Rectal smooth muscle tissue (tissue), 1 donor: ENCODE measurements around the gene TRPM2.

Source experiments
- H3K27ac ChIP-seq: one replicate; pipeline ENCODE4 v1.7.0; 2013; ENCODE audit warnings: low read depth, low read length, inconsistent platforms
- H3K27me3 ChIP-seq: one replicate; pipeline ENCODE4 v1.7.0; 2013; ENCODE audit warnings: low read length; ENCODE audit not compliant: control insufficient read depth, insufficient read depth
- H3K36me3 ChIP-seq: one replicate; pipeline ENCODE4 v1.7.0; 2013; ENCODE audit warnings: low read length; ENCODE audit not compliant: control insufficient read depth, insufficient read depth
- H3K4me1 ChIP-seq: one replicate; pipeline ENCODE4 v1.7.0; 2013; ENCODE audit warnings: low read length; ENCODE audit not compliant: control insufficient read depth, insufficient read depth
- H3K4me3 ChIP-seq: one replicate; pipeline ENCODE4 v1.7.0; 2013; ENCODE audit warnings: low read length
- H3K9ac ChIP-seq: one replicate; pipeline ENCODE4 v1.7.0; 2013; ENCODE audit warnings: low read length

Gene TRPM2

DNA sequence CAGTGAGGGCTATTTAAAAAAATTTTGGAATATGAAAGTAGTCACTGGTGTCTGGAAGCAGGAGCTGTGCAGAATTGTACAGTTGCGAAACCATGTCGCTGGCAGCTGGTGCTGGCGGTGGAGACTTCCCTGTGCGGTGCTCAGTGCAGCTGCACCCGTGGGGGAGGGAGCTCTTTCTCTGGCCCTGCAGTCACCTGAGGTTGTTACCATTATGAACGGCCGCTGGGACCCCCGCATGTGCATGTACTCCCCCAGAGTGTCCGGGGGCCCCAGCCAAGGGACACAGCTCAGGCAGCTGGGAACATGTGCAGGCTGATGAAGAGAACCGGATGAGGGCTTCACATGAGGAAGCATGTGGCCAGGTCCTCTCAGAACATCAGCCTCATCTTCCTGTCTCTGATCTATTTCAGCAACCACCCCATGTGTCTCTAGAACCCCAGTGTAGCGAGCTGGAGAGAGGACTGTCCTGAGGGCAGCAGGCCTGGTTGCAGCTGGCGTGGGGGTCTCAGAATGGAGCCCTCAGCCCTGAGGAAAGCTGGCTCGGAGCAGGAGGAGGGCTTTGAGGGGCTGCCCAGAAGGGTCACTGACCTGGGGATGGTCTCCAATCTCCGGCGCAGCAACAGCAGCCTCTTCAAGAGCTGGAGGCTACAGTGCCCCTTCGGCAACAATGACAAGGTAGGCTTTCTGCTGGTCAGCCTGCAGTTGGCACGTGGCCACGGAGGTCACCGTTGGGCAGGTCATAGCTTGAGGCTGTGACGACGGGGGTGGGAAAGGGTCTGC, at the start of gene TRPM2:
TSS of gene TRPM2 (plus strand) at position 431 of the 780 bp plus-strand sequence. CDS start at position 511, 80 bp downstream.
- no peaks in the 10 kb centered on the region for H3K36me3 ChIP-seq
- H3K4me3 ChIP-seq: peak within 1 kb of the TSS; percentile 49
- H3K9ac ChIP-seq: no peak within 1 kb of the TSS
- H3K27me3 ChIP-seq: peaks cover 4% of the 10 kb centered on the region
- H3K4me1 ChIP-seq: no peaks in the 10 kb centered on the region
- H3K27ac ChIP-seq: no peak within 1 kb of the TSS

DNA sequence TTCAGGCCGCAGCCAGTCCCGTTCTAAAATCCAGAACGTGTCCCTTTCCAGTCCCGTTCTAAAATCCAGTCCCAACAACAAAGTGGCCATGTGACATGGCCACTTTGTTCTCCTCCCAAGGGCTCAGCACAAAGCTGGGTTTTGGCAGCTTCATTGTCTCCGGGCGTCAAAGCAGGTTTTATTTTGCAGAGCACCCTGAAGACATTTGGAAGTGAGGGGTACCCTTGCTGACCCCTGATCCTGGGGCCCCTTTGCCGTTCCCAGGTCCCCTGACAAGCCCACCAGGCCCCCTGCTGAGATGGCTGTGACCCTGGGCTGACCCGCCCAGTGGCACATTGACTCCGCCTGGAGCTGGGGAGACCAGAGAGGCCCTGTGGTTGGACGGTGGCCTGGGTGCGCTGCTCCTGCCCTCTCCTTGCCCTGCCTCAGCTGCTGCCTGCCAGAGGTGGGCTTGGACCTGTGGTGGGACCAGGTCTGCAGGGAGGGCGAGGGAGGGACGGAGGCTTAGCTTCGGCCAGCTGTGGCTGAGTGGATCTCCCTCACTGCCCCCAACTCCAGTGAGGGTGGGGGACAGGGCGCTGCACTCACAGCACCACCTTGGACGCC, 49.3 kb upstream of the TRPM2 start:
- no peak overlapping the region for H3K4me3 ChIP-seq
- H3K27ac ChIP-seq: no peak overlapping the region

DNA sequence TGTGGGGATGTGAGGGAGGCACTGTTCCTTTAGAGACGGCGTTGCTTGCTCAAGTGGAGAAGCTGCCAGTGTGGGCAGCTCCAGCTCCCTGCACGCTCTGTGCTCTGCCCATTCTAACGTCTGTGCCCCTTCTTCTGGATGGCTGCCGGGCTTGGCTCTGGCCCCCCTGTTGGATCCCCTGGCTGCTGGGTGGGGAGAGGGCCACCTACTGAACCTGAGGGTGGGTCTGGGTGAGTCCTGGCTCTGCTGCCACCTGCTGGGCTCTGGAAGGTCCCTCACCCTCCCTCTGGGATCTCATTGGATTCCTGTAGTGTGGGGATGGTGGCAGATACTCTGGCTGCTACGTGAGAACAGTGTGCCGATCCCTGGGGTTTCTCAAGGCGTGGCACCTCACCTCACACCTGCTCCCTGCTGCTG, 48.5 kb upstream of the TRPM2 start:
- Histone ChIP-seq H3K4me3 (no peak overlapping the region), H3K9ac (no peak overlapping the region), H3K27me3 (no peaks in the 10 kb centered on the region), H3K36me3 (peaks cover 2% of the 10 kb centered on the region), H3K4me1 (peaks cover 6% of the 10 kb centered on the region), H3K27ac (no peak overlapping the region)

More for the DNA sequence above, 49.3 kb upstream of the TRPM2 start:
- Histone ChIP-seq H3K9ac (no peak overlapping the region), H3K27me3 (no peaks in the 10 kb centered on the region), H3K4me1 (peaks cover 8% of the 10 kb centered on the region), H3K36me3 (peaks cover 2% of the 10 kb centered on the region)

GRCh38 chr21:44305691-44306090, 47.7 kb upstream of the TRPM2 start:
- no peak overlapping the region for H3K9ac ChIP-seq
- peaks cover 6% of the 10 kb centered on the region for H3K36me3 ChIP-seq
- H3K27ac ChIP-seq: no peak overlapping the region
- H3K4me3 ChIP-seq: no peak overlapping the region
- peaks cover 6% of the 10 kb centered on the region for H3K4me1 ChIP-seq
- no peaks in the 10 kb centered on the region for H3K27me3 ChIP-seq

- no peak overlapping the region for H3K4me3 ChIP-seq
- no peak overlapping the region for H3K9ac ChIP-seq
- H3K36me3 ChIP-seq: peaks cover 17% of the 10 kb centered on the region
- no peak overlapping the region for H3K27ac ChIP-seq
- peaks cover 3% of the 10 kb centered on the region for H3K4me1 ChIP-seq
- H3K27me3 ChIP-seq: no peaks in the 10 kb centered on the region
Measured at GRCh38 chr21:44306936-44307704, 46.3 kb upstream of the TRPM2 start.

GRCh38 chr21:44310628-44311507, 42.6 kb upstream of the TRPM2 start:
- H3K9ac ChIP-seq: no peak overlapping the region
- H3K4me3 ChIP-seq: no peak overlapping the region
- no peaks in the 10 kb centered on the region for H3K27me3 ChIP-seq
- no peaks in the 10 kb centered on the region for H3K4me1 ChIP-seq
- H3K36me3 ChIP-seq: peaks cover 28% of the 10 kb centered on the region
- H3K27ac ChIP-seq: no peak overlapping the region

- H3K36me3 ChIP-seq: peaks cover 35% of the 10 kb centered on the region
- H3K27ac ChIP-seq: no peak overlapping the region
- H3K9ac ChIP-seq: no peak overlapping the region
- no peak overlapping the region for H3K4me3 ChIP-seq
- H3K27me3 ChIP-seq: no peaks in the 10 kb centered on the region
- no peaks in the 10 kb centered on the region for H3K4me1 ChIP-seq
Measured at GRCh38 chr21:44312089-44312488, 41.3 kb upstream of the TRPM2 start.

DNA sequence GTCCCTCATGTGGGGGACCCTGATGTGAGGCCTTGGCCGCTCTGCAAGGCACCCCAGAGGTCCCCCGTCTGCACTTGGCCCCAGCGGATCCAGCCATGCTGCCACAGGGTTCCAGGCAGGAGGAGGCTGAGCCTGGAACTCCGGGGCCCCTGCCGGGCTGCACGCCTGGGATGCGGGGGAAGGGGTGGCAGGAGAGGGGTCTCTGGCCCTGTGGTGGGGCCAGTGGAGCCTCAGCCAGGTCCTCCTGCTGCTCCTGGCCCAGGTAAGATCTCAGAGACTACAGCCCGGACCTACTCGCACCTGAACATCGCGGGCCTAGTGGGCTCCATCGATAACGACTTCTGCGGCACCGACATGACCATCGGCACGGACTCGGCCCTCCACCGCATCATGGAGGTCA, 40.7 kb upstream of the TRPM2 start:
- Histone ChIP-seq H3K9ac (no peak overlapping the region), H3K4me1 (no peaks in the 10 kb centered on the region), H3K4me3 (no peak overlapping the region), H3K27me3 (no peaks in the 10 kb centered on the region), H3K27ac (no peak overlapping the region), H3K36me3 (peaks cover 36% of the 10 kb centered on the region)

- no peaks in the 10 kb centered on the region for H3K4me1 ChIP-seq
- no peaks in the 10 kb centered on the region for H3K27me3 ChIP-seq
- no peak overlapping the region for H3K4me3 ChIP-seq
- no peak overlapping the region for H3K27ac ChIP-seq
- no peak overlapping the region for H3K9ac ChIP-seq
- H3K36me3 ChIP-seq: peaks cover 40% of the 10 kb centered on the region
Measured at GRCh38 chr21:44313451-44313850, 40.0 kb upstream of the TRPM2 start.

GRCh38 chr21:44314128-44314527, 39.3 kb upstream of the TRPM2 start:
- no peaks in the 10 kb centered on the region for H3K27me3 ChIP-seq
- no peak overlapping the region for H3K27ac ChIP-seq
- no peak overlapping the region for H3K4me3 ChIP-seq
- no peaks in the 10 kb centered on the region for H3K4me1 ChIP-seq
- no peak overlapping the region for H3K9ac ChIP-seq
- H3K36me3 ChIP-seq: peaks cover 43% of the 10 kb centered on the region

DNA sequence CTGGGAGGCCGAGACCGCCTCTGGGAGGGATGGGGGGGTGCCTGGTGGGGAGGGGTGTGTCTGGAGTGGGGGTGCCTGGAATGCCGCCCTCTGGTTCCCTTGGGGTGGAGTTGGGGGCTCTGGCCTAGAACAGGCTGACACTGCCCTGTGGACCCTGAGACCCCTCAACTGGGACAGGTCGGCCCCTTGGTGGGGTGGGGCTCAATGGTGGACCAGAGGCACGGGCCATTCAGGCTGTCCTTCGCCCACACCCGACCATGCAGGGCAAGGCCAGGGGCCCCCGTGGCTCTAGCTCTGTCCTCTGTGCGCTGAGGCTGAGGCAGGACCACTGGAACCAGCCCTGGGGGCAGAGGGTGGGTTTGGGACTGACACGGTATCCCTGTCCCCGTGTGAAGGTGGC, 38.9 kb upstream of the TRPM2 start:
- Histone ChIP-seq H3K36me3 (peaks cover 44% of the 10 kb centered on the region), H3K4me1 (no peaks in the 10 kb centered on the region), H3K27me3 (no peaks in the 10 kb centered on the region), H3K27ac (no peak overlapping the region), H3K4me3 (no peak overlapping the region), H3K9ac (no peak overlapping the region)
